ENCODE measurements around the gene MAD1L1.
A peak's percentile ranks its signal among the peaks of the same experiment; 100 is the strongest.

The MAD1L1 gene

GRCh38 chr7:2249744-2250323 is 17.1 kb upstream of the MAD1L1 start:
- TF ChIP-seq POLR2A (IDR thresholded peaks at IDR 0.05; ENCODE audit: low read depth, low read length) (no peak), POLR2AphosphoS5 (IDR thresholded peaks at IDR 0.05; ENCODE audit: low read depth, low read length) (peak; percentile 36; the same call in 1 of the 2 replicates)
- DNase-seq (ENCODE audit: insufficient read length): no peak
- no peak for FAIRE-seq

DNA sequence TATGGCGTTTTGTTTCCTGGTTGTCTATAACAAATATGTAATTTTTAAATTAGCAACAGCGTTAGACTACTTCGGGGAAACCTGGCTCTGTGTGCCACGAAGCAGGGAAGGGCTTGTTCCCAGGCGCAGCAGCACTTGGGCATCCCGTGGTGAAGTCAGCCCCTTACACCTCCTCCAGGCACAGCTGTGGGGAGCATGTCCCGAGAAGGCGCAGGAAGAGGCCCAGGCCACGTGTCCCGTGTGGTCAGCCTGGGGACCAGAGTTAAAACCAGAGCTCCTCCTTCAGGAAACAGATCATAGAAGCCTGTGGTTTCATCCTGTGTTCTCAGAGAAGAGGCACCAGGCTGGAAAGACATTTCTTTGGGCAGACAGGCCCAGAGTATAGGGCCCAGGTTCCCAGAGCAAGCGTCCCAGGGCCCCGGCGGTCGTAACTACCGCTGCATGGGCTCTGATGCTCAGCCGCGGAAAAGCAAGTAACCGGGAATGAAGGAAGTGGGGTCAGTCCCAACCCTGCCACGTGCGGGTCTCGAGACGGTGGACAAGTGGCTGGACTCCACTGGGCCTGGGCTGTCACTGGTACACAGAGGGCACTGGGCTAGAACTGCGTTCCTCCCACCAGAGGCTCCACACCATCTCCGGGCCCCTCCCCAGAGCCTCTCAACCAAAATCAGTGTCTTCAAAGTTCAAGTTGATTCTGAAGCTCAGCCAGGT is 16.4 kb upstream of the MAD1L1 start:
- peak; percentile 82 for FAIRE-seq
- TF ChIP-seq TAF1 (IDR thresholded peaks at IDR 0.05; ENCODE audit: borderline replicate concordance, low read depth, low read length) (no peak), POLR2AphosphoS5 (IDR thresholded peaks at IDR 0.05; ENCODE audit: low read depth, low read length) (0 out of 2 replicates have a peak, but pooled peaks have one; percentile 4)
- no peak for DNase-seq (ENCODE audit: insufficient read length)

DNA sequence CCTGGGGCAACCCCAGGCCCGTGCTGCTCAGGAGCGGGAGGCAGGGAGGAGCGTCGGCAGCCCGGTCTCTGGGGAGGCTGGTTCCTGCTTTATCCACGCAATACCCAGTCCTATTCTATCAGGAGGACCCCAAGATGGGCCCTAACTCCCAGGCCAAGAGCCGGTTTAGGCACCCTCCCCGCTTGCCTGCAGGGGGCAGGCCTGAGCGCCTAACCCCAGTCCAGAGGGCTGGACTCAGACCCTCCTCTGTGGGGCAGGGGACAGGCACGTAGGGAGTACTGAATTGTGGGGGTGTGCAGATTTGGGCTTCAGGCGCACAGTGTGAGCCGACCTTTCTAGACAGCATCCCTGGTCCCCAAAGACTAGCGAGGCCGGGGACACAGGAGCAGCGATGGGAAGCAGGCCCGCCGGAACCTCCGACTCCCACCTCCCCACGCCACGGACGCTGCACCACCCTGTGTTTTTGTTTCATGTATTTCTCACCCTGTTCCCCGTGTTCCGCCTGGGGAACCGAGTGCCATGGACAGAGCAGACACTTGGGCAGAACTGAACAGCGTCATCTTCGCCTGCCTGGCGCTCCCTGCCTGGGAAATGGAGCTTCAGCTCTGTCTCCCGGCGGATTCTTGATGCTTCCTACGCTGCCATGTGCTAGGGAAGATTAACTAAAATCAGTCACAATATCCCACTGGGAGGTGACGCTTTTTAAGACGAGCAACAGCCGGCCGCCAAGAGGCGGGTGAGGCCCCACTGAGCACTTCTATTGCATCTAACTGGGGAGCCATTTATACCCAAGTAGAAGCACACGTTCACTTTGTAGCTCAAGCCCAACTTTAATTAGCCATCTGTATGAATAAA is 14.6 kb upstream of the MAD1L1 start:
- DNase-seq (ENCODE audit: insufficient read length): no peak
- TF ChIP-seq POLR2AphosphoS5 (IDR thresholded peaks at IDR 0.05; ENCODE audit: low read depth, low read length): no peak
- no peak for TF ChIP-seq TAF1 (IDR thresholded peaks at IDR 0.05; ENCODE audit: borderline replicate concordance, low read depth, low read length)
- no peak for TF ChIP-seq POLR2A (IDR thresholded peaks at IDR 0.05; ENCODE audit: low read depth, low read length)
- FAIRE-seq: no peak

GRCh38 chr7:2245883-2246675 is 13.3 kb upstream of the MAD1L1 start:
- FAIRE-seq (no peak), DNase-seq (ENCODE audit: insufficient read length) (no peak)
- no peak for TF ChIP-seq POLR2A (IDR thresholded peaks at IDR 0.05; ENCODE audit: low read depth, low read length)
- no peak for TF ChIP-seq POLR2AphosphoS5 (IDR thresholded peaks at IDR 0.05; ENCODE audit: low read depth, low read length)
- no peak for TF ChIP-seq TAF1 (IDR thresholded peaks at IDR 0.05; ENCODE audit: borderline replicate concordance, low read depth, low read length)

GRCh38 chr7:2244404-2244995 is 11.8 kb upstream of the MAD1L1 start:
- FAIRE-seq (no peak), DNase-seq (ENCODE audit: insufficient read length) (no peak)
- TF ChIP-seq POLR2AphosphoS5 (IDR thresholded peaks at IDR 0.05; ENCODE audit: low read depth, low read length) (no peak), POLR2A (IDR thresholded peaks at IDR 0.05; ENCODE audit: low read depth, low read length) (no peak), TAF1 (IDR thresholded peaks at IDR 0.05; ENCODE audit: borderline replicate concordance, low read depth, low read length) (no peak)

DNA sequence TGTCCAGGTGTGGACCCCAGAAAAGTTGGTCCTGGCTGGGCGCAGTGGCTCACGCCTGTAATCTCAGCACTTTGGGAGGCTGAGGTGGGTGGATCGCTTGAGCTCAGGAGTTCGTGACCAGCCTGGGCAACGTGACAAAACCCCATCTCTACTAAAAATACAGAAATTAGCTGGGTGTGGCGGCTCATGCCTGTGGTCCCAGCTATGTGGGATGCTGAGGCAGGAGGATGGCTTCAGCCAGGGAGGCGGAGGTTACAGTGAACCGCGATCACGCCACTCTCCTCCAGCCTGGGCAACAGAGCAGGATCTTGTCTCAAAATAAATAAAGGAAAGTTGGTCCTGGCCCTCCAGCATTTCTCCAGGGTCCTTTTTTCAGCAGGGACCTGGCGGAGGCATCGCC is 10.7 kb upstream of the MAD1L1 start:
- no peak for DNase-seq (ENCODE audit: insufficient read length)
- FAIRE-seq: no peak
- TF ChIP-seq POLR2A (IDR thresholded peaks at IDR 0.05; ENCODE audit: low read depth, low read length) (no peak), POLR2AphosphoS5 (IDR thresholded peaks at IDR 0.05; ENCODE audit: low read depth, low read length) (no peak), TAF1 (IDR thresholded peaks at IDR 0.05; ENCODE audit: borderline replicate concordance, low read depth, low read length) (no peak)

DNA sequence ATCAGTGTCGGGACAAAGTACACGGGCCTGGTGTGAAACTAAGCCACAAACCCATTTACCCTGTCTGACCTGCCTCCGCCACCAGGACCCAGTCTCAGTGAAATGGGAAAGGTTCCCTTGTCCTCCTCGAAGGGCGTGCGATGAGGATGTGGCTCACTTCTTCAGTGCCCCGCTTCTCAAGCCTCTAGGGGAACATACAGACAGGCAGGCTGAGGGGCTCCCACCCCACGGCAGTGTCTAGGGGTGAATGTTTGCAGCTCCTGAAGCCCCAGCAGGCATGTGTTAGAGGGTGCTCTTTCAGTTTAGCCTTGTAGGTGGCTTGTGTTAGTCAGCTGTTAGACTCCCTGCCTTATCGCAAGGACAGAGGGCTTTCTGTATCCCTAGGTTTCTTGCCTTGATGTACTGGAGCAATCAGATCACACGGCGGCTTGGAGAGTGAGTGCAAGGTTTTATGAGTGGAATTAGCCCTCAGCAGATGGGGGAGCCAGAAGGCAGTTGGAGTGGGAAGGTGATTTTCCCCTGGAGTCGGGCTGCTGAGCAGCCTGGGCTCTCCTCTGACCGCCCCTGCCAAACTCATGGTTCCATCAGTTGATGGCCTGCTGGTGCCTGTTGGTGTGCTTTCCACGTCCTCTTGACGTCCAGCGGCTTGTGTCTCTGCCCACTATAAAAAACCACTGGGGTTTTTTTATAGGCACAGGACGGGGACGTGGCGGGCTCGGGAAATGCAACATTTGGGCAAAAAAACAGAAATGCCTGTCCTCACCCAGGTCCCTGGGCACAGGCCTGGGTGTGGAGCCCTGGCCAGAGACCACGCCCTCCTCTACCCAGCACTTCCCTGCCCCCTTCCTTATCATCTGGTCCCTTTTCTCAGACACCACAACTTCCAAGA is 10.0 kb upstream of the MAD1L1 start:
- peak; percentile 27 for FAIRE-seq
- no peak for TF ChIP-seq POLR2AphosphoS5 (IDR thresholded peaks at IDR 0.05; ENCODE audit: low read depth, low read length)
- TF ChIP-seq TAF1 (IDR thresholded peaks at IDR 0.05; ENCODE audit: borderline replicate concordance, low read depth, low read length): no peak
- TF ChIP-seq POLR2A (IDR thresholded peaks at IDR 0.05; ENCODE audit: low read depth, low read length): no peak
- no peak for DNase-seq (ENCODE audit: insufficient read length)

GRCh38 chr7:2241580-2242540 is 9.1 kb upstream of the MAD1L1 start, which contains the start of the genes MRM2 and NUDT1:
Gene MRM2, minus strand, starts transcription at chr7:2242205. Its CDS starts 36 bp downstream, at chr7:2242169.
Gene NUDT1, plus strand, starts transcription at chr7:2242226. Its CDS starts 2,349 bp downstream, at chr7:2244575.
- TF ChIP-seq TAF1 (IDR thresholded peaks at IDR 0.05; ENCODE audit: borderline replicate concordance, low read depth, low read length): peak; percentile 94
- peak; percentile 82 for TF ChIP-seq POLR2AphosphoS5 (IDR thresholded peaks at IDR 0.05; ENCODE audit: low read depth, low read length)
- TF ChIP-seq POLR2A (IDR thresholded peaks at IDR 0.05; ENCODE audit: low read depth, low read length): peak; percentile 97; the same call in 1 of the 2 replicates
- peak; percentile 95 for FAIRE-seq
- peak; percentile 89 for DNase-seq (ENCODE audit: insufficient read length)

GRCh38 chr7:2239242-2239641 is 6.5 kb upstream of the MAD1L1 start:
- FAIRE-seq (no peak), DNase-seq (ENCODE audit: insufficient read length) (no peak)
- TF ChIP-seq TAF1 (IDR thresholded peaks at IDR 0.05; ENCODE audit: borderline replicate concordance, low read depth, low read length) (no peak), POLR2AphosphoS5 (IDR thresholded peaks at IDR 0.05; ENCODE audit: low read depth, low read length) (no peak), POLR2A (IDR thresholded peaks at IDR 0.05; ENCODE audit: low read depth, low read length) (no peak)
